ENCODE results near the gene TENT4B.

Gene TENT4B

GRCh38 chr16:50224286-50224685 is 71.2 kb downstream of the TENT4B start:
- no peak for DNase-seq (ENCODE audit: low read depth)
- no peak overlapping the region for H3K4me3 ChIP-seq (ENCODE audit: control insufficient read depth, low read depth, low read length)
- no peak for TF ChIP-seq CTCF (conservative IDR thresholded peaks at IDR 0.05; ENCODE audit: control insufficient read depth, insufficient read depth, low read depth, low read length)

GRCh38 chr16:50227120-50227519 is 74.0 kb downstream of the TENT4B start:
- no peak for TF ChIP-seq CTCF (conservative IDR thresholded peaks at IDR 0.05; ENCODE audit: control insufficient read depth, insufficient read depth, low read depth, low read length)
- H3K4me3 ChIP-seq (ENCODE audit: control insufficient read depth, low read depth, low read length), result no peak overlapping the region
- no peak for DNase-seq (ENCODE audit: low read depth)

- no peak for TF ChIP-seq CTCF (conservative IDR thresholded peaks at IDR 0.05; ENCODE audit: control insufficient read depth, insufficient read depth, low read depth, low read length)
- no peak overlapping the region for H3K4me3 ChIP-seq (ENCODE audit: control insufficient read depth, low read depth, low read length)
- DNase-seq (ENCODE audit: low read depth), result no peak
Observed at GRCh38 chr16:50227665-50228064, 74.6 kb downstream of the TENT4B start.

- no peak for DNase-seq (ENCODE audit: low read depth)
- no peak overlapping the region for H3K4me3 ChIP-seq (ENCODE audit: control insufficient read depth, low read depth, low read length)
- TF ChIP-seq CTCF (conservative IDR thresholded peaks at IDR 0.05; ENCODE audit: control insufficient read depth, insufficient read depth, low read depth, low read length), result no peak
Observed at GRCh38 chr16:50228364-50228868, 75.3 kb downstream of the TENT4B start.

GRCh38 chr16:50229149-50229726 is 76.1 kb downstream of the TENT4B start:
- DNase-seq (ENCODE audit: low read depth), result no peak
- TF ChIP-seq CTCF (conservative IDR thresholded peaks at IDR 0.05; ENCODE audit: control insufficient read depth, insufficient read depth, low read depth, low read length), result no peak
- no peak overlapping the region for H3K4me3 ChIP-seq (ENCODE audit: control insufficient read depth, low read depth, low read length)

GRCh38 chr16:50234771-50235556 is 81.9 kb downstream of the TENT4B start:
- TF ChIP-seq CTCF (conservative IDR thresholded peaks at IDR 0.05; ENCODE audit: control insufficient read depth, insufficient read depth, low read depth, low read length), result no peak
- DNase-seq (ENCODE audit: low read depth), result peak; percentile 31

More at GRCh38 chr16:50234771-50235556, 81.9 kb downstream of the TENT4B start:
- H3K4me3 ChIP-seq (ENCODE audit: control insufficient read depth, low read depth, low read length), result no peak overlapping the region
